Choroid plexus epithelial cell (primary cell): ENCODE measurements around the gene ADCY1.

ENCODE experiments used
- DNase-seq: peaks from one replicate; pipeline ENCODE4 v3.0.0-alpha.2; 2010; ENCODE audit warnings: low read depth
- H3K4me3 ChIP-seq: 2 replicates; pipeline ENCODE4 v1.5.1; 2011; ENCODE audit warnings: low read depth, mild to moderate bottlenecking, control low read depth, low read length, moderate library complexity
- CTCF ChIP-seq: conservative IDR thresholded peaks from 2 replicates; pipeline ENCODE4 v1.5.1; 2011; ENCODE audit warnings: low read depth, mild to moderate bottlenecking, control low read depth, inconsistent platforms, low read length, moderate library complexity

ADCY1 gene

GRCh38 chr7:45709168-45710042 is 135.2 kb downstream of the ADCY1 start:
- DNase-seq = no peak
- no peak for TF ChIP-seq CTCF
- H3K4me3 ChIP-seq = no peak overlapping the region

GRCh38 chr7:45710271-45711160 is 136.3 kb downstream of the ADCY1 start:
- no peak overlapping the region for H3K4me3 ChIP-seq
- no peak for TF ChIP-seq CTCF
- DNase-seq = no peak

- TF ChIP-seq CTCF = no peak
- DNase-seq = no peak
- no peak overlapping the region for H3K4me3 ChIP-seq
Observed at GRCh38 chr7:45711161-45711490, 137.0 kb downstream of the ADCY1 start.

- no peak for TF ChIP-seq CTCF
- DNase-seq = no peak
- H3K4me3 ChIP-seq = no peak overlapping the region
Observed at GRCh38 chr7:45712057-45712689, 138.0 kb downstream of the ADCY1 start.

GRCh38 chr7:45712872-45713668 is 138.9 kb downstream of the ADCY1 start:
- no peak for TF ChIP-seq CTCF
- no peak for DNase-seq
- no peak overlapping the region for H3K4me3 ChIP-seq

GRCh38 chr7:45713669-45714520 is 139.7 kb downstream of the ADCY1 start:
- DNase-seq = no peak
- H3K4me3 ChIP-seq = no peak overlapping the region
- no peak for TF ChIP-seq CTCF
